GM12875 (cell line): ENCODE results near the gene CALML5.

Source experiments
- H3K4me3 ChIP-seq: one replicate; pipeline ENCODE4 v1.5.1; 2011; ENCODE audit warnings: low read depth, low read length, control low read depth
- TF ChIP-seq, protein P1 (sequence below): IDR thresholded peaks from 2 replicates; pipeline ENCODE4 v1.5.1; 2011; ENCODE audit warnings: low read depth, mild to moderate bottlenecking, control low read depth, inconsistent platforms, low read length, moderate library complexity, borderline replicate concordance; ENCODE audit not compliant: insufficient read depth

CALML5 gene

DNA sequence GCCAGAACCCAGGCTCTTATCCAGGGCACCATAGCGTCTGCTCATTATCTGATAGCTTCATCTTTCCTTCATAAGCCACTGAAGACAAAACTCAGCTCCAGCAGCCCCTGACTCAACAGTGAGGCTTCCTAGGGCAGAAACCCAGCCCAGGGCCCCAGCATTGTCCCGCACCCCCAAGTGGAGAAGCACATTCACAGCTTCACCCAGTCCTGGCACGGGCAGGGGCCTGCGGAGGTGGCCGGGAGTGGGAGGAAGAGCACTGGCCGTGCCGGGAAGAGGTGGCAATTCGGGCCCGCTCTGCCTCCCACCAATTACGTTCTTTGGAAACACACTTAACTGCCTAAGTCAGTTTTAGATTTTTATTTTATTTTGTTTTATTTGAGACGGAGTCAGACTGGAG lies 10.3 kb upstream of the CALML5 start:
- H3K4me3 ChIP-seq, result no peak overlapping the region

DNA sequence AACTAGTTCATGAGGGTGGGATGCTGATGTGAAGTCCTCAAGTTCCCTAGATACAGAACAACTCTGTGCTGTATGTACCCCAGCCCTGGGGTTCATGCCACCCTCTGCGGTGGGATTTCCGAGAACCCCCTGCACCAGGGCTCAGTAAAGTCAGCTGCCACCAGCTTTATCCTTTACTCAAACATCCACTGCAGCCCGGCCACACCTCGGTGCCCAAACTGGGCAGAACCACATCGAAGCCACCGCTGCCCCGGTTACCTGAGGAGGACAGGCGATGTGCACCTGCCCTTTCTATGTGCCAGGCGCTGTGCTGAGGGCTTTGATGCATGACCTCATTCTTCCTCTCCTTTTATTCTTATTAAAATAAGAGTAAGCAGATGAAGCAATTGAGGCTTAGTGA lies 9.9 kb upstream of the CALML5 start:
- TF ChIP-seq, protein P1, sequence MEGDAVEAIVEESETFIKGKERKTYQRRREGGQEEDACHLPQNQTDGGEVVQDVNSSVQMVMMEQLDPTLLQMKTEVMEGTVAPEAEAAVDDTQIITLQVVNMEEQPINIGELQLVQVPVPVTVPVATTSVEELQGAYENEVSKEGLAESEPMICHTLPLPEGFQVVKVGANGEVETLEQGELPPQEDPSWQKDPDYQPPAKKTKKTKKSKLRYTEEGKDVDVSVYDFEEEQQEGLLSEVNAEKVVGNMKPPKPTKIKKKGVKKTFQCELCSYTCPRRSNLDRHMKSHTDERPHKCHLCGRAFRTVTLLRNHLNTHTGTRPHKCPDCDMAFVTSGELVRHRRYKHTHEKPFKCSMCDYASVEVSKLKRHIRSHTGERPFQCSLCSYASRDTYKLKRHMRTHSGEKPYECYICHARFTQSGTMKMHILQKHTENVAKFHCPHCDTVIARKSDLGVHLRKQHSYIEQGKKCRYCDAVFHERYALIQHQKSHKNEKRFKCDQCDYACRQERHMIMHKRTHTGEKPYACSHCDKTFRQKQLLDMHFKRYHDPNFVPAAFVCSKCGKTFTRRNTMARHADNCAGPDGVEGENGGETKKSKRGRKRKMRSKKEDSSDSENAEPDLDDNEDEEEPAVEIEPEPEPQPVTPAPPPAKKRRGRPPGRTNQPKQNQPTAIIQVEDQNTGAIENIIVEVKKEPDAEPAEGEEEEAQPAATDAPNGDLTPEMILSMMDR, result no peak

More for the DNA sequence above, 10.3 kb upstream of the CALML5 start:
- TF ChIP-seq, protein P1, result no peak

DNA sequence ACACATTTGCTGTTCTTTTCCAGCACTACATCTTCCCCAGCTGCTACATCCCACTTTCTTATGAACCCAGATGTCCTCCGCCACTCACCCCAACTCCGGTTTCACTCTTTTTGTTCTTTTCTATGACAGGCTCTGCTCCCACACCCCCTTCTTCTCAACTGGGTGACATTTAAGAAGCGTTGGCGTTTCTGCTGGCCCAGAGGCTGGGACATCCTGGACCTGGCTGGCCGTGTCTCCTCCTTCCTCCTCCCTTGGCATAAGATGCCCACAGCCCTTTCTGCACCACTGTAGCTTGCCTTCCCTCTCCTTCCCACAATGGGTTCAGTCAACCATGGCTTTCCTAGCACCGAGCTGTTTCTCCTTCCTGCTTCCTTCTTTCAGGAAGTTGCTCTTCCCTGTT lies 9.4 kb upstream of the CALML5 start:
- TF ChIP-seq, protein P1, result no peak
- no peak overlapping the region for H3K4me3 ChIP-seq

More for the DNA sequence above, 9.9 kb upstream of the CALML5 start:
- no peak overlapping the region for H3K4me3 ChIP-seq

GRCh38 chr10:5508161-5508604 lies 8.8 kb upstream of the CALML5 start:
- TF ChIP-seq, protein P1, result no peak
- no peak overlapping the region for H3K4me3 ChIP-seq

- no peak overlapping the region for H3K4me3 ChIP-seq
- TF ChIP-seq, protein P1, result no peak
Measured at GRCh38 chr10:5507649-5508131, 8.3 kb upstream of the CALML5 start.

DNA sequence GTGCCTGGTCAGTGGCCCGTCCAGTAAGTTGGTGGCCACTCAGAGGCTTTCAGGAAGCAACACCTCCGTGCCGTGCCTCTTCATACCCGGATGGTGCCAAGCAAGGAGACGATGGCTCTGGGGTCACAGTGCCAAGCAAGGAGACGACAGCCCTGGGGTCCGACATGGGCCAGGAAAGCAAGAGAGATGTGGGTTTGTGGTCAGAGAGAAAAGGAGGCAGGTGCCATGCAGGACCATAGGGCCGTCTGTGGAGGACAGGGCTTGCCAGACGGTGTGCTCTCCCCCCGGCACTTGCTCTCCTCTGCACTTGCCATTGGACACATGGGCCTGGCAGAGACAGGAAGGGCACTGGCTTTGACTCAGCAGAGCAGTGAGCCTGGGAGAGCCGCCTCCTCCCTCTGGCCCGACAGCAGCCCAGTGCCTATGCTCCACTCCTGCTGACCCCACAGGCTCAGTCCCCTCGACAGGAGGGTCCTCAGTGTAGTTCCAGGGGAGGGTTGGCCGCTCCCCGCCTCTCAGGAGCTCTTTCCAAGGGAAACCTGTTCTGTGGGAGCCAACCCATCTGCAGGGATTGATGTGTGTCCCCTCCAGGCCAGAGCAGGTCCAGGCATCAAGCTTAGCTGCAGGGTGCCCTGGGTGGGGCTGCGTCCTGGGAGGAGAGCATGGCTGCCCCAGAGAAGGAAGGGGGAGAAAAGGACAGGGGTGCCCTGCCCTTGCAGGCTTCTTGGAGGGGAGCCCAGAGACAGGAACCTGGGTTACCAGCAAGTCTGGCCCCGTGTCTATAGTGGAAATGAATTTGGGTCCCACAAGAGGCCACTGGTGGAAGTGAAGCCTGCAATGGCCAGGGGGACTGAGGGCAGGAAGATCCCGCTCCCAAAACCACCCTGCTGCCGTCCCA lies 7.6 kb upstream of the CALML5 start:
- TF ChIP-seq, protein P1, result no peak
- no peak overlapping the region for H3K4me3 ChIP-seq

- H3K4me3 ChIP-seq, result no peak overlapping the region
- TF ChIP-seq, protein P1, result no peak
Measured at GRCh38 chr10:5506246-5506645, 6.9 kb upstream of the CALML5 start.
